ENCODE data around the gene CRYL1. TPM values are rescaled to one million over a fixed set of nuclear protein-coding genes. Genes with fewer than 3 reads are reported as not detected.

CRYL1 gene
- total RNA-seq, 1 experiment from 2014 or later, result 3.7 TPM

- Histone ChIP-seq H2BK15ac (ENCODE audit: low read depth, low read length) (no peak overlapping the region), H3K79me1 (ENCODE audit: insufficient read depth, low read depth, low read length, poor library complexity, severe bottlenecking) (no peaks in the 10 kb centered on the region), H3K4me2 (ENCODE audit: insufficient read depth, insufficient read length, low read length) (no peak overlapping the region), H4K20me1 (ENCODE audit: control insufficient read depth, insufficient read depth, insufficient read length) (no peaks in the 10 kb centered on the region), H3K23me2 (ENCODE audit: insufficient read length, low read depth, low read length, poor library complexity, severe bottlenecking) (no peaks in the 10 kb centered on the region), H2BK12ac (ENCODE audit: insufficient read length, low read depth, low read length) (no peak overlapping the region), H4K91ac (ENCODE audit: insufficient read length, low read depth, low read length) (no peak overlapping the region), H3K27ac (ENCODE audit: insufficient read length, low read depth, low read length) (no peak overlapping the region), H3K4me1 (ENCODE audit: insufficient read depth, low read length) (no peaks in the 10 kb centered on the region), H2BK5ac (ENCODE audit: insufficient read length, low read length) (no peak overlapping the region), H3K23ac (ENCODE audit: insufficient read length, low read depth, low read length) (no peak overlapping the region), H4K5ac (ENCODE audit: insufficient read length, low read depth, low read length) (no peak overlapping the region), H3K56ac (ENCODE audit: insufficient read length, low read depth, low read length) (no peak overlapping the region), H2AK5ac (ENCODE audit: insufficient read length, low read length) (no peak overlapping the region), H3K9ac (ENCODE audit: extremely low read depth, insufficient read length, low read length) (no peak overlapping the region), H2AFZ (ENCODE audit: low read length) (no peak overlapping the region), H3K9me3 (ENCODE audit: control insufficient read depth, low read depth, low read length) (no peaks in the 10 kb centered on the region), H3K18ac (ENCODE audit: insufficient read length, low read depth, low read length) (no peak overlapping the region), H4K8ac (replicated peaks; ENCODE audit: insufficient read length, low read depth, low read length) (no peak overlapping the region), H3K79me2 (ENCODE audit: insufficient read depth, low read length) (no peaks in the 10 kb centered on the region), H2BK120ac (ENCODE audit: low read depth, low read length, poor library complexity, severe bottlenecking) (no peak overlapping the region), H3K27me3 (ENCODE audit: insufficient read depth, low read length) (no peaks in the 10 kb centered on the region), H3K14ac (ENCODE audit: insufficient read depth, low read length) (no peak overlapping the region), H3K4ac (ENCODE audit: low read depth, low read length) (no peak overlapping the region), H2BK20ac (ENCODE audit: low read depth, low read length, poor library complexity, severe bottlenecking) (no peak overlapping the region), H3T11ph (ENCODE audit: low read length) (no peak overlapping the region)
- Mint-ChIP-seq H3K9me3 (peaks cover 0 to 5% of the 10 kb centered on the region in 2 experiments; a peak in 2 of 5 replicates), H3K27ac (no peak overlapping the region), H3K4me1 (peaks cover 0 to 2% of the 10 kb centered on the region in 2 experiments; a peak in 2 of 4 replicates), H3K27me3 (ENCODE audit: low read depth) (no peaks in the 10 kb centered on the region), H3K36me3 (ENCODE audit: insufficient read depth in 1 of 3, low read depth in 3 of 3) (peaks cover 8 to 27% (median 8%) of the 10 kb centered on the region in 3 experiments), H3K4me3 (no peak overlapping the region)
- no peak for DNase-seq
- no CpG with 5 or more reads among the region's 4 CpGs for WGBS (ENCODE audit: extremely low coverage, insufficient read length, low lambda C conversion rate)
- TF ChIP-seq CTCF (conservative IDR thresholded peaks at IDR 0.05), result no peak
Observed at GRCh38 chr13:20573186-20573585, 47.5 kb upstream of the CRYL1 start.
